Measurements from ENCODE around the gene AMIGO2.

AMIGO2 gene

GRCh38 chr12:47032644-47033043 is 47.1 kb downstream of the AMIGO2 start:
- DNase-seq: no peak

- DNase-seq: no peak
Measured at GRCh38 chr12:47029903-47030302, 49.9 kb downstream of the AMIGO2 start.

GRCh38 chr12:47028981-47029708 is 50.6 kb downstream of the AMIGO2 start:
- DNase-seq: no peak

GRCh38 chr12:47028186-47028585 is 51.6 kb downstream of the AMIGO2 start:
- DNase-seq: no peak

Measured in stimulated activated CD4-positive, alpha-beta T cell treated with anti-CD3 and anti-CD28 coated beads, Interleukin-2, amount 100 ng/mL, for 24 hours (primary cell).